ENCODE measurements around the gene KRTAP4-16. TPM values are rescaled to one million over a fixed set of nuclear protein-coding genes. Genes with fewer than 3 reads are reported as not detected.
"Not testable (repeated sequence)": the region's sequence is repeated elsewhere in the genome, so short reads cannot be mapped to it uniquely, and the experiment has no call there.

Gene KRTAP4-16
- total and polyA plus RNA-seq, 2 donors (not counting 1 experiment from before 2014, with no cell fraction given) = not detected

DNA sequence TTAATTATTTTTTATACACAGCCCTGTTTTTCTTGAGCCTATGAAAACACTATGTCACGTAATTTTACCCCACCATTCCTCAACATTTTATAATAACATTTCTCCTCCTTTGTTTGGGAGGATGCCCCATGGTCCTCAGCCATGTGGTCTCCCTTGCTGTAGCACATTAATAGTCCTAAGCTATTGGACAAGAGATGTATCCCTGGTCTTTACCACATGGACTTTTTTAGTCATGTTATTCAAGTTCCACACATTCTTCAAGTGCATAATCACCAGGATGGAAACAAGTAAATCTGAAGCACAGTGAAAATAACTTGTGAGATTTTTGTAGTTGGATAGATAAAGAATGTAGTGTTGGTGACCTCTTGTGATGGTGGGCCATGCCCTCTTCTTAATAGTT is 40.0 kb downstream of the KRTAP4-16 start:
- H2AFZ ChIP-seq (ENCODE audit: insufficient read depth, low read depth, low read length, poor library complexity, severe bottlenecking) = no peak overlapping the region
- H3K27me3 ChIP-seq (replicated peaks in 1 of 4; ENCODE audit: control extremely low read depth in 1 of 4, control insufficient read depth in 3 of 4, insufficient read depth in 4 of 4, low read length in 3 of 4) = peaks cover 0 to 6% (median 2%) of the 10 kb centered on the region in 4 experiments
- Mint-ChIP-seq H3K4me1 (no peaks in the 10 kb centered on the region), H3K4me3 (no peak overlapping the region), H3K27ac (no peak overlapping the region), H3K9me3 (ENCODE audit: insufficient read depth) (no peaks in the 10 kb centered on the region), H3K27me3 (peaks cover 49% of the 10 kb centered on the region)
- H3K36me3 ChIP-seq (replicated peaks in 1 of 2; ENCODE audit: control extremely low read depth in 1 of 2, control insufficient read depth in 1 of 2, extremely low read depth in 1 of 2, insufficient read depth in 2 of 2, low read length in 1 of 2) = no peaks in the 10 kb centered on the region
- ATAC-seq (ENCODE audit: low read depth) = no peak
- intact Hi-C loops (cut with micrococcal nuclease) = no loop called here
- peaks cover 0 to 2% (median 1%) of the 10 kb centered on the region in 3 donors for H3K9me3 ChIP-seq (ENCODE audit: control extremely low read depth in 1 of 3, control insufficient read depth in 2 of 3, insufficient read depth in 1 of 3, low read length in 2 of 3)
- no peaks in the 10 kb centered on the region for H3K79me2 ChIP-seq (ENCODE audit: control insufficient read depth, insufficient read depth, low read length)
- TF ChIP-seq EZH2 (IDR thresholded peaks at IDR 0.05; ENCODE audit: borderline replicate concordance, insufficient read depth, low read depth, low read length, poor library complexity, severe bottlenecking) (no peak), CTCF (IDR thresholded peaks at IDR 0.05) (no peak)
- no peak for DNase-seq
- ChIA-PET POLR2A (no interaction called here), CTCF (no interaction called here)
- H3K4me1 ChIP-seq (ENCODE audit: control insufficient read depth in 2 of 2, insufficient read depth in 2 of 2, low read length in 2 of 2) = no peaks in the 10 kb centered on the region
- no peak overlapping the region for H3K9ac ChIP-seq (ENCODE audit: low read length)
- H3K4me3 ChIP-seq (ENCODE audit: control extremely low read depth in 1 of 5, extremely low read depth in 1 of 5, insufficient read depth in 1 of 5, low read depth in 2 of 5, low read length in 4 of 5) = no peak overlapping the region
- no peak overlapping the region for H3K27ac ChIP-seq (ENCODE audit: low read length in 2 of 2)
- H3K4me2 ChIP-seq (replicated peaks; ENCODE audit: low read depth, low read length, poor library complexity, severe bottlenecking) = no peak overlapping the region
- WGBS (ENCODE audit: insufficient coverage) = no CpG with 5 or more reads among the region's 1 CpG
- no peaks in the 10 kb centered on the region for H4K20me1 ChIP-seq (ENCODE audit: control insufficient read depth, insufficient read depth, low read length, poor library complexity, severe bottlenecking)

DNA sequence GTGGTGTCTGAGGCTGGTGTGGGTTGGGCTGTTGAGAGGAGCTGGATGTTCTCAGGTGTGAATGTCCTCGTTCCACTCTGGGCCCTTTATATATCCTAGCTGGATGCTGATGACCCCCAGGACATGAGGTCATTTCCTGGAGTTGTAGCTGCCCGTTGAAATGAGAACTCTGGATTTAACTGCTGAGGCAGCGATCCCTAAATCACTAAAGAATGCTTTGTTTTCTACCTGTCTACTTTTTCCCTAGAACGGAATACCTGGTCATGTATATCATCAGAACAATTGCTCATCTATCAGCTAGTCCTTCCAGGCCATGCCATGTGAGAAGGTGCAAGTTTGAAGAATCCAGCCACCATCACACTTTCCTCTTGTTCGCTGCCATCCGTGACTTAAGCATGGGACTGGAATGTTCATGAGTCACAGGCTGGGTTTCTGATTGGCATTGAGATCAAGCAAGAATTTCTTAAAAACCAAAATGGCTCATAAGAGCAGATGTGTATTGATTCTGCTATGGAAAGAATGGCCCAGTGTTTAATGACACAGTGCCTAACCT is 41.9 kb downstream of the KRTAP4-16 start, which contains the start of gene KRTAP2-3:
Gene KRTAP2-3 (minus strand): TSS at position 63 of the 553 bp plus-strand sequence. CDS start 64 bp downstream, outside the sequence.
- Histone ChIP-seq H3K4me1 (ENCODE audit: control insufficient read depth in 2 of 2, insufficient read depth in 2 of 2, low read length in 2 of 2) (no peaks in the 10 kb centered on the region), H3K79me2 (ENCODE audit: control insufficient read depth, insufficient read depth, low read length) (no peaks in the 10 kb centered on the region), H3K4me2 (replicated peaks; ENCODE audit: low read depth, low read length, poor library complexity, severe bottlenecking) (no peak within 1 kb of the TSS), H3K27me3 (replicated peaks in 1 of 4; ENCODE audit: control extremely low read depth in 1 of 4, control insufficient read depth in 3 of 4, insufficient read depth in 4 of 4, low read length in 3 of 4) (peaks cover 0 to 6% (median 2%) of the 10 kb centered on the region in 4 experiments), H3K9ac (ENCODE audit: low read length) (no peak within 1 kb of the TSS), H3K36me3 (replicated peaks in 1 of 2; ENCODE audit: control extremely low read depth in 1 of 2, control insufficient read depth in 1 of 2, extremely low read depth in 1 of 2, insufficient read depth in 2 of 2, low read length in 1 of 2) (no peaks in the 10 kb centered on the region), H3K9me3 (ENCODE audit: control extremely low read depth in 1 of 3, control insufficient read depth in 2 of 3, insufficient read depth in 1 of 3, low read length in 2 of 3) (peaks cover 0 to 2% (median 1%) of the 10 kb centered on the region in 3 donors), H2AFZ (ENCODE audit: insufficient read depth, low read depth, low read length, poor library complexity, severe bottlenecking) (no peak within 1 kb of the TSS), H3K27ac (ENCODE audit: low read length in 2 of 2) (no peak within 1 kb of the TSS), H3K4me3 (ENCODE audit: control extremely low read depth in 1 of 5, extremely low read depth in 1 of 5, insufficient read depth in 1 of 5, low read depth in 2 of 5, low read length in 4 of 5) (no peak within 1 kb of the TSS), H4K20me1 (ENCODE audit: control insufficient read depth, insufficient read depth, low read length, poor library complexity, severe bottlenecking) (no peaks in the 10 kb centered on the region)
- CTCF ChIA-PET = no interaction called here
- POLR2A ChIA-PET = no interaction called here
- no peak for TF ChIP-seq EZH2 (IDR thresholded peaks at IDR 0.05; ENCODE audit: borderline replicate concordance, insufficient read depth, low read depth, low read length, poor library complexity, severe bottlenecking)
- TF ChIP-seq CTCF (IDR thresholded peaks at IDR 0.05) = no peak
- DNase-seq (no peak), ATAC-seq (ENCODE audit: low read depth) (no peak)
- no peaks in the 10 kb centered on the region for H3K9me3 Mint-ChIP-seq (ENCODE audit: insufficient read depth)
- no peak within 1 kb of the TSS for H3K27ac Mint-ChIP-seq
- H3K4me3 Mint-ChIP-seq = no peak within 1 kb of the TSS
- no peaks in the 10 kb centered on the region for H3K4me1 Mint-ChIP-seq
- intact Hi-C loops (cut with micrococcal nuclease) = no loop called here
- peaks cover 57% of the 10 kb centered on the region for H3K27me3 Mint-ChIP-seq
- WGBS (ENCODE audit: insufficient coverage) = 75% methylated on average over 3 of the region's 6 CpGs

DNA sequence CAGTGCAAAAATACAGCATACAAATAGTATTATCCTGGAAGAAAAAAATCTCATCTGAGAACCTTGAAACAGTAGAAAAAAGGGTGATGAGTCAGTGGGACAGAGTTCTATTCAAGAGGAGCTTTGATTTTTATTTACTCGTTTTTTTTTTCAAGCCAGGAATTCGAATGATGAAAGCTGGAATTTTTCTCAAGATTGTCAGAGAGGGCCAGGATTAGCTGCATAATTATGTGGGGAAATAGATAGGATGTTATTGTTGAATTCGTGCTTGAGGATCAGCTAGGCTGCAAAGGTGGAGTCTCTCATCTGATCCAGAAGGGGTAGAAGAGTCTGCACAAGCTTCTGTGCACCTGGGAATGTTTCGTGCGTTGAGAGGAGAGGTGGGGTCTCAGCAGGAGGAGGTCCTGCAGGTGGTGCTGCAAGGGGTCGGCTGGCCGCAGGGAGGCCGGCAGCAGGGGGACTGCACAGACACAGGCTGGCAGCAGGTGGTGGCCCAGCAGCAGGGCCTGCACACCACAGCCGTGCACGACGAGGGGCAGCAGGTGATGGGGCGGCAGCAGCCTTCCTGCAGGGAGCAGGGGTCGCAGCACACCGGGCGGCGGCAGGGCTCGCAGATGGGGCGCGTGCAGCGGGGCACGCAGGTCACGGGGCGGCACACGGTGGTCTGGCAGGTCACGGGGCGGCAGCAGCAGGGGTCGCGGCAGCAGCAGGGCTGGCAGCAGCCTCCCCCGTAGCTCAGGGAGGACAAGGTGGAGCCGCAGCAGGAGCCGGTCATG is 42.5 kb downstream of the KRTAP4-16 start:
- intact Hi-C loops (cut with micrococcal nuclease); H3K79me2 ChIP-seq (ENCODE audit: control insufficient read depth, insufficient read depth, low read length); H3K27ac ChIP-seq (ENCODE audit: low read length in 2 of 2); DNase-seq; H3K36me3 ChIP-seq (replicated peaks in 1 of 2; ENCODE audit: control extremely low read depth in 1 of 2, control insufficient read depth in 1 of 2, extremely low read depth in 1 of 2, insufficient read depth in 2 of 2, low read length in 1 of 2); H3K4me1 Mint-ChIP-seq; H3K27me3 ChIP-seq (replicated peaks in 1 of 4; ENCODE audit: control extremely low read depth in 1 of 4, control insufficient read depth in 3 of 4, insufficient read depth in 4 of 4, low read length in 3 of 4); H3K4me3 Mint-ChIP-seq; ATAC-seq (ENCODE audit: low read depth); H3K4me2 ChIP-seq (replicated peaks; ENCODE audit: low read depth, low read length, poor library complexity, severe bottlenecking); H3K9me3 ChIP-seq (ENCODE audit: control extremely low read depth in 1 of 3, control insufficient read depth in 2 of 3, insufficient read depth in 1 of 3, low read length in 2 of 3); H3K9me3 Mint-ChIP-seq (ENCODE audit: insufficient read depth); CTCF ChIA-PET; H4K20me1 ChIP-seq (ENCODE audit: control insufficient read depth, insufficient read depth, low read length, poor library complexity, severe bottlenecking); H3K27ac Mint-ChIP-seq; H3K9ac ChIP-seq (ENCODE audit: low read length); H3K4me1 ChIP-seq (ENCODE audit: control insufficient read depth in 2 of 2, insufficient read depth in 2 of 2, low read length in 2 of 2); POLR2A ChIA-PET; H2AFZ ChIP-seq (ENCODE audit: insufficient read depth, low read depth, low read length, poor library complexity, severe bottlenecking); H3K4me3 ChIP-seq (ENCODE audit: control extremely low read depth in 1 of 5, extremely low read depth in 1 of 5, insufficient read depth in 1 of 5, low read depth in 2 of 5, low read length in 4 of 5): not testable (repeated sequence)
- 71% methylated on average over 7 of the region's 31 CpGs for WGBS (ENCODE audit: insufficient coverage)
- H3K27me3 Mint-ChIP-seq = peaks cover 57% of the 10 kb centered on the region

Data from B cell (primary cell).